ENCODE data around the gene MAP2K5. TPM values are rescaled to one million over a fixed set of nuclear protein-coding genes. Genes with fewer than 3 reads are reported as not detected.

The MAP2K5 gene
- total RNA-seq, 2 experiments from 2014 or later = 18.0 to 26.7 TPM

DNA sequence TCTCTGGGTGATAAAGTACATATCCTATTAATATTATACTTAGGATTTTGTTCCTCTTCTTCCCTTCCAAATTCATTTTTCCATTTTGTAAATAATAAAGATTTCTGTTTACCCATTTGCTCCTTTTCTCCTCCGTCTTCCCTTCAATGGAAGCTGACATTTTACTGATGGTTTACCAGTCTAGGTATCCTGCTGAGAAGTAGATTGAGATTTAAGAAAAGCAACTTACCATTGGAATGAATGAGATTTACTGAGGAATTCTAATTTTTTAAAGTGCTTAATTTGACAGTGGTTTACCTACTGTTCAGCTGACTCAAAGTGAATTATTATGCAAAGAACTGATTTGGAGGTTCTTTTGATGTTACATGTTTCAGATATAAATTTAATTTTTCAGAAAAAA, 19.2 kb upstream of the MAP2K5 start:
- H3K4me3 Mint-ChIP-seq = peak overlapping the region; percentile 96
- DNase-seq (no peak), ATAC-seq (no peak)
- H3K27ac Mint-ChIP-seq = no peak overlapping the region
- intact Hi-C loops (cut with DNase I, micrococcal nuclease) = loop anchor here (2.0 to 5.0 kb wide), 3 partner anchors 19 to 1136 kb away; partner anchors contain the start of genes MAP2K1 (in 1 of the 2) and MAP2K5 (in 1 of the 2)
- ChIA-PET CTCF (no interaction called here), POLR2A (no interaction called here)
- H3K4me1 Mint-ChIP-seq = peaks cover 21% of the 10 kb centered on the region
- H3K9me3 Mint-ChIP-seq (ENCODE audit: low read depth) = no peaks in the 10 kb centered on the region
- peaks cover 7% of the 10 kb centered on the region for H3K36me3 Mint-ChIP-seq (ENCODE audit: low read depth)
- no peaks in the 10 kb centered on the region for H3K27me3 Mint-ChIP-seq

- H3K9me3 Mint-ChIP-seq (ENCODE audit: low read depth) = no peaks in the 10 kb centered on the region
- ChIA-PET CTCF (no interaction called here), POLR2A (no interaction called here)
- H3K4me1 Mint-ChIP-seq = peaks cover 21% of the 10 kb centered on the region
- H3K27ac Mint-ChIP-seq = no peak overlapping the region
- peaks cover 4% of the 10 kb centered on the region for H3K36me3 Mint-ChIP-seq (ENCODE audit: low read depth)
- intact Hi-C loops (cut with DNase I, micrococcal nuclease) = loop anchor here in 1 of 2 experiments (5.0 kb wide), 2 partner anchors 238 to 1137 kb away; partner anchors contain the start of gene MAP2K1
- no peaks in the 10 kb centered on the region for H3K27me3 Mint-ChIP-seq
- ATAC-seq (no peak), DNase-seq (no peak)
- H3K4me3 Mint-ChIP-seq = no peak overlapping the region
Observed at GRCh38 chr15:67524235-67524634, 18.3 kb upstream of the MAP2K5 start.

DNA sequence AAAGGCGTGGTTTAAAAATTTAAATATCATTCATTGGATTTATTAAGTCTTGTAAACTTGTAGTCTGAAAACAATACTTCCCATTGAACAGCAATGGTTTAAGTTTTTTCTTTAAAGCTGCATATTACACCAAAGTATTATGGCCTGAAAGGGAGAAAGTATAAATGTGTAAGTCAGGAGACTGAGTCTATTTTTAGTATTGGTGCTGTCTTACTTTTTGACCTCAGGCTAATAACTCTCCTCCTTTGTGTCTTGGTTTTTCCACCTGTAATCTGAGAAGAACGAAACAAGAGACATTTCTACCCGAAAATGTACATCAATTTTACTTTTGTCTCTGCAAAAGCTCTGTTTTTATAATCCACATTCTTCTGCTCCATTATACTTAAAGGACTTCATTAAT, 14.0 kb upstream of the MAP2K5 start:
- peaks cover 4% of the 10 kb centered on the region for H3K36me3 Mint-ChIP-seq (ENCODE audit: low read depth)
- H3K4me3 Mint-ChIP-seq = no peak overlapping the region
- H3K9me3 Mint-ChIP-seq (ENCODE audit: low read depth) = no peaks in the 10 kb centered on the region
- H3K27me3 Mint-ChIP-seq = no peaks in the 10 kb centered on the region
- POLR2A ChIA-PET = no interaction called here
- intact Hi-C loops (cut with DNase I, micrococcal nuclease) = no loop called here
- CTCF ChIA-PET = interaction anchor here (1.8 kb wide), 1 partner anchor 72 kb away, joined by 5 read pairs; no protein-coding TSS in a partner anchor
- no peak overlapping the region for H3K27ac Mint-ChIP-seq
- DNase-seq (no peak), ATAC-seq (no peak)
- peaks cover 14% of the 10 kb centered on the region for H3K4me1 Mint-ChIP-seq

- ATAC-seq = peak; percentile 91
Observed at GRCh38 chr15:67531379-67531914, 11.1 kb upstream of the MAP2K5 start.

DNA sequence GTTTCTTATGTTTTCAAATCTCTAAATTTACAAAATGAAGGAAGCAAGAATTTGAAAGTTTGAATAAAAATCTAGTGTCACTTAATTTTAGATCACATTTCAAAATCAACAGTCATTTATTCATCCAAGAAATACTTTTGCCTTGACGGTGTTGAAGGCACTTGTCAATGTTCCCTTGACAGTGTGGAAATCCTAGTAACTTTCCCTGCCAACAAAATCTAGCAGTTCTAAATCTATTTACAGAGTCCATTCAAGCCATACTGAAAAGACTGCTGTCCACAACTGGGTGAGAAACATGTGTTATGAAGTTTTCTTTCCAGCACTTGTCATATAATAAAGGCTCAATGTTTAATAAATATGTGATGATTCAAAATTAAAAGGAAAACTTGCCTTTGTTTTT, 8.6 kb upstream of the MAP2K5 start:
- CTCF ChIA-PET = interaction anchor here (0.7 to 0.9 kb wide), 2 partner anchors 307 to 660 kb away, joined by 3 to 4 read pairs; no protein-coding TSS in a partner anchor
- no peaks in the 10 kb centered on the region for H3K9me3 Mint-ChIP-seq (ENCODE audit: low read depth)
- intact Hi-C loops (cut with DNase I, micrococcal nuclease) = no loop called here
- H3K27me3 Mint-ChIP-seq = no peaks in the 10 kb centered on the region
- H3K4me3 Mint-ChIP-seq = no peak overlapping the region
- DNase-seq = no peak
- no peak overlapping the region for H3K27ac Mint-ChIP-seq
- H3K36me3 Mint-ChIP-seq (ENCODE audit: low read depth) = peaks cover 2% of the 10 kb centered on the region
- peaks cover 19% of the 10 kb centered on the region for H3K4me1 Mint-ChIP-seq
- POLR2A ChIA-PET = interaction anchor here (0.5 kb wide), 1 partner anchor 88 kb away, joined by 3 read pairs; no protein-coding TSS in a partner anchor
- ATAC-seq = no peak

More at GRCh38 chr15:67531379-67531914, 11.1 kb upstream of the MAP2K5 start:
- Mint-ChIP-seq H3K9me3 (ENCODE audit: low read depth) (no peaks in the 10 kb centered on the region), H3K36me3 (ENCODE audit: low read depth) (peaks cover 2% of the 10 kb centered on the region), H3K4me1 (peaks cover 16% of the 10 kb centered on the region), H3K4me3 (no peak overlapping the region), H3K27ac (no peak overlapping the region), H3K27me3 (no peaks in the 10 kb centered on the region)
- intact Hi-C loops (cut with DNase I, micrococcal nuclease) = loop anchor here (1.0 kb wide), 2 partner anchors 9 to 36 kb away; no protein-coding TSS in a partner anchor
- DNase-seq = no peak
- CTCF ChIA-PET = interaction anchor here (0.7 to 1.0 kb wide), 2 partner anchors 9 to 588 kb away, joined by 4 to 5 read pairs; no protein-coding TSS in a partner anchor
- POLR2A ChIA-PET = interaction anchor here (0.6 to 1.0 kb wide), 3 partner anchors 10 to 1713 kb away, joined by 3 to 7 read pairs (median 3); partner anchors contain the start of gene C15orf61

DNA sequence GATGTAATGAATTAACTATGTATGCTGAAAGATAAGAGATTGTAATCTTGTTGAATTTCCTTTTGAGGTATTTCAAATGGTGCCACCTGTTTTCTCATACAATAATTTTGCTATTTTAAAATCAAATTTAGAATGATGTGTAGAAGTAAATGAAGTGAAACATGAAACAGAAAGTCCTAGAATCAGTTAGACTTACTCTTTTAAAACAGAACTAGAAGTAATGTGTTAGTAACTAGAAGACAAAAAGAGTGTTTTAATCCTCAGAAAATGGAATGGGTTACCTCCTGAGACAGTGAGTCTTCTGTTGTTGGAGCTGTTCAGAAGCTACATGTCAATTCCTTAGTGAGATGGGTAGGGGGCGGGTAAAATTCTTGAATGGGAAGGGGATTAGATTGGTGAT, 8.1 kb upstream of the MAP2K5 start:
- H3K4me3 Mint-ChIP-seq = no peak overlapping the region
- H3K9me3 Mint-ChIP-seq (ENCODE audit: low read depth) = no peaks in the 10 kb centered on the region
- H3K27ac Mint-ChIP-seq = no peak overlapping the region
- ChIA-PET CTCF (interaction anchor here (0.5 to 0.9 kb wide), 3 partner anchors 307 to 660 kb away, joined by 3 to 4 read pairs (median 4); no protein-coding TSS in a partner anchor), POLR2A (interaction anchor here (0.5 kb wide), 1 partner anchor 89 kb away, joined by 3 read pairs; no protein-coding TSS in a partner anchor)
- peaks cover 2% of the 10 kb centered on the region for H3K36me3 Mint-ChIP-seq (ENCODE audit: low read depth)
- no peaks in the 10 kb centered on the region for H3K27me3 Mint-ChIP-seq
- H3K4me1 Mint-ChIP-seq = peaks cover 23% of the 10 kb centered on the region
- intact Hi-C loops (cut with DNase I, micrococcal nuclease) = no loop called here
- no peak for ATAC-seq
- DNase-seq = no peak

GRCh38 chr15:67537771-67538170, 4.7 kb upstream of the MAP2K5 start:
- ATAC-seq = no peak
- Mint-ChIP-seq H3K36me3 (ENCODE audit: low read depth) (no peaks in the 10 kb centered on the region), H3K27ac (no peak overlapping the region), H3K9me3 (ENCODE audit: low read depth) (no peaks in the 10 kb centered on the region), H3K4me1 (peaks cover 26% of the 10 kb centered on the region), H3K27me3 (no peaks in the 10 kb centered on the region), H3K4me3 (no peak overlapping the region)
- intact Hi-C loops (cut with DNase I, micrococcal nuclease) = no loop called here
- POLR2A ChIA-PET = no interaction called here
- DNase-seq = no peak
- CTCF ChIA-PET = interaction anchor here (0.7 kb wide), 1 partner anchor 616 kb away, joined by 4 read pairs; no protein-coding TSS in a partner anchor

DNA sequence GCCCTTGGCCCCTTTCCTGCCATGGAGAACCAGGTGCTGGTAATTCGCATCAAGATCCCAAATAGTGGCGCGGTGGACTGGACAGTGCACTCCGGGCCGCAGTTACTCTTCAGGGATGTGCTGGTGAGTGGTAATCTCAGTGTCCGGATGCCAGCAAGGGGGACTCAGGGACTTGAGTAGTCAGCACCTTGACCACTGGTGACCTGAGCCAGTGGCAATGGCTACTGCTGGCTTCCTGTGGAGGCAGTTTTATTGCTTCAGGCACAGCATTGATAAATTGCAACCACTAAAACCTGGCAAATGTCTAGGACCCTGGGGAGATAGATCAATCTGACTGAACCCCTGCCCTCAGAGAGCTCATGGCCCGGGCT, 830 bp downstream of the MAP2K5 start:
- Mint-ChIP-seq H3K27me3 (no peaks in the 10 kb centered on the region), H3K9me3 (ENCODE audit: low read depth) (no peaks in the 10 kb centered on the region), H3K36me3 (ENCODE audit: low read depth) (peaks cover 3% of the 10 kb centered on the region), H3K4me3 (peak overlapping the region; percentile 82), H3K27ac (peak overlapping the region; percentile 90), H3K4me1 (peaks cover 50% of the 10 kb centered on the region)
- ChIA-PET CTCF (no interaction called here), POLR2A (no interaction called here)
- intact Hi-C loops (cut with DNase I, micrococcal nuclease) = loop anchor here (2.0 to 10.0 kb wide), 8 partner anchors 21 to 839 kb away; partner anchors contain the start of genes FEM1B (in 1 of the 2), PIAS1 (in 1 of the 2) and SMAD6 (in 1 of the 2)
- DNase-seq (no peak), ATAC-seq (no peak)

DNA sequence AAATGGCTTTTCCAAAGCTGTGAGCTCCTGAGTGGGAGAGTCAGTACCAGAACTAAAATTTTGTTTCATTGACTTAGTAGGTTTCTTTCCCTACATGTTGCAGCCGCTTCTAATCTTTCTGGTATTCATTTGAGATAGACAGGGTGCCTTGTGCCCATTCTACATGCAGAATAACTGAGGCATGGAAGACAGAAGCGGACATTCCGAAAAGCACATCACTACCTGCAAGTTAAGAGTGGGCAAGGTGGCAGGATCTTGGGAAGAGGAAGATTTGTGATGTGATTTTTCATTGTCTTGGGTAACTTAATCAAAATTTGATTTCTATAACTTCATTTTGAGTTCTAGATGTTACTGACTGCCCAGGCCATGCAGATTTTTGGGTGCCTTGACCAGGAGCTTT, 2.0 kb downstream of the MAP2K5 start:
- no peak for DNase-seq
- ChIA-PET POLR2A (no interaction called here), CTCF (interaction anchor here (0.6 kb wide), 1 partner anchor 203 kb away, joined by 3 read pairs; no protein-coding TSS in a partner anchor)
- Mint-ChIP-seq H3K27me3 (no peaks in the 10 kb centered on the region), H3K27ac (no peak overlapping the region), H3K36me3 (ENCODE audit: low read depth) (peaks cover 3% of the 10 kb centered on the region), H3K4me3 (no peak overlapping the region), H3K4me1 (peaks cover 48% of the 10 kb centered on the region), H3K9me3 (ENCODE audit: low read depth) (no peaks in the 10 kb centered on the region)
- ATAC-seq = no peak
- intact Hi-C loops (cut with DNase I, micrococcal nuclease) = loop anchor here (5.0 to 10.0 kb wide), 4 partner anchors 218 to 840 kb away; partner anchors contain the start of genes FEM1B (in 1 of the 2) and SMAD6 (in 1 of the 2)

DNA sequence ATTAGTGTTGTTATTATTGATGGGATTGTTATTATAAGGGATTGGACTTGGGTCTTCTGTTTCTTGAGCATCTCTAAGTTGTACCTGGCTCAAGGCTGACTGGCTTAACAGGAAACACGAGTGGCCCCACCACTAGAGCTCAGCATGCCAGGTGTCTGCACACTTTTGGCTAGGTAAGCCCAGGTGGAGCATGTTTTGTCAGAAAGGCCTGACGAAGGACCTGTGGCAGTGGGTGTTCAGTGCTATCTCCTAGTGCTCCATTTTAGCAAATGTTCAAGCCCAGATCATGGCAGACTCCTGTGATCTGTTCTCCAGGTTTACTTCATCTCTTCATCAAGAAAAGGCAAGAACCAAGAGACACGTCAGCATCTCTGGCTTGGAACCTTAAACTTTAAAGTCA, 3.4 kb downstream of the MAP2K5 start:
- H3K36me3 Mint-ChIP-seq (ENCODE audit: low read depth) = peaks cover 7% of the 10 kb centered on the region
- H3K4me3 Mint-ChIP-seq = no peak overlapping the region
- no peak for ATAC-seq
- no peak overlapping the region for H3K27ac Mint-ChIP-seq
- peaks cover 39% of the 10 kb centered on the region for H3K4me1 Mint-ChIP-seq
- H3K27me3 Mint-ChIP-seq = no peaks in the 10 kb centered on the region
- ChIA-PET CTCF (no interaction called here), POLR2A (no interaction called here)
- no peaks in the 10 kb centered on the region for H3K9me3 Mint-ChIP-seq (ENCODE audit: low read depth)
- intact Hi-C loops (cut with DNase I, micrococcal nuclease) = loop anchor here in 1 of 2 experiments (10.0 kb wide), 1 partner anchor 841 kb away; the partner anchor contains the start of gene SMAD6
- DNase-seq = no peak

DNA sequence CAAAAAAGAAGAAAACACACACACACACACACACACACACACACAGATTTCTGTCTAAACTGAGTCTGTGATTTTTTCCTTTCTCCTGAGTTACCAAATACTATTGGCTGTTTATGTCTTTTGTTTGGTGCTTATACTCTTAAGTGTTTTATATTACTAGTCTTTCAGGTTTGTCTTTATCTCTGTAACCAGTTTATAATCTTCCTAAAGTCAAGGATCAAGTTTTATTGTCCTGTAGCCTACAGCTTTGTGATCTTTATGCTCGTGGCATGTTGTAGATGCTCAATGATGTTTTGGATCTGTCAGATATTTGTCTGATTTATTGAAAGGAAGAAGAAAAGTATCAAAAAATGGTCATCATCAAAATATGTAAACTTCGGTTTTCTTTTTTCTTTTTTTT, 4.6 kb downstream of the MAP2K5 start:
- Mint-ChIP-seq H3K4me1 (peaks cover 37% of the 10 kb centered on the region), H3K36me3 (ENCODE audit: low read depth) (peaks cover 12% of the 10 kb centered on the region), H3K9me3 (ENCODE audit: low read depth) (no peaks in the 10 kb centered on the region), H3K27ac (no peak overlapping the region), H3K4me3 (no peak overlapping the region), H3K27me3 (no peaks in the 10 kb centered on the region)
- CTCF ChIA-PET = interaction anchor here (1.5 kb wide), 1 partner anchor 13 kb away, joined by 4 read pairs; no protein-coding TSS in a partner anchor
- POLR2A ChIA-PET = interaction anchor here (0.7 kb wide), 1 partner anchor 8 kb away, joined by 6 read pairs; no protein-coding TSS in a partner anchor
- no peak for DNase-seq
- no peak for ATAC-seq
- intact Hi-C loops (cut with DNase I, micrococcal nuclease) = loop anchor here in 1 of 2 experiments (10.0 kb wide), 1 partner anchor 842 kb away; the partner anchor contains the start of gene SMAD6
